ENCODE data around the gene MCM7.

Gene MCM7

GRCh38 chr7:100122067-100122466, 20.9 kb upstream of the MCM7 start:
- DNase-seq, result no peak

GRCh38 chr7:100120733-100121036, 19.5 kb upstream of the MCM7 start:
- no peak for DNase-seq

GRCh38 chr7:100119970-100120732, 19.0 kb upstream of the MCM7 start:
- DNase-seq, result peak; percentile 67 to 74

GRCh38 chr7:100119072-100119969, 18.1 kb upstream of the MCM7 start, which contains the start of the genes CNPY4 and TAF6:
Gene CNPY4, plus strand, starts transcription at chr7:100119634. Its CDS starts 111 bp downstream, at chr7:100119745.
Gene TAF6, minus strand, starts transcription at chr7:100119358. Its CDS starts 5,149 bp downstream, at chr7:100114209.
- peak; percentile 91 to 92 for DNase-seq

- peak in 1 of 2 experiments; percentile 47 for DNase-seq
These were observed 17.3 kb upstream of the MCM7 start for GRCh38 chr7:100118388-100119071.

DNA sequence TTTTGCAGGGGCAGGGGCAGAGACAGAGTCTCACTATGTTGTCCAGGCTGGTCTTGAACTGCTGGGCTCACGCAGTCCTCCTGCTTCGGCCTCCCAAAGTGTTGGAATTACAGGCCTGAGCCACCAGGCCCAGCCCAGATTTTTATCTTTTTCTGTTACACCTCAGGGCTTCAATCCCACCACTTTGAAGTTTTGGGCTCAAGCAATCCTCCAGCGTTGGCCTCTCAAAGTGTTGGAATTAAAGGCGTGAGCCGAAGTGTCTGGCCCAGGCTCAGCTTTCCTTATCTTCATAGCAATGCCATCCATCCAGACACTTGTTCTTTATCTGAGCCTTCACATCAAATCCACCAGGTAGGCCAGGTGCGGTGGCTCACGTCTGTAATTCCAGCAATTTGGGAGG, 13.8 kb upstream of the MCM7 start:
- no peak for DNase-seq

- DNase-seq, result no peak
These were observed 10.7 kb upstream of the MCM7 start for GRCh38 chr7:100111914-100112313.

DNA sequence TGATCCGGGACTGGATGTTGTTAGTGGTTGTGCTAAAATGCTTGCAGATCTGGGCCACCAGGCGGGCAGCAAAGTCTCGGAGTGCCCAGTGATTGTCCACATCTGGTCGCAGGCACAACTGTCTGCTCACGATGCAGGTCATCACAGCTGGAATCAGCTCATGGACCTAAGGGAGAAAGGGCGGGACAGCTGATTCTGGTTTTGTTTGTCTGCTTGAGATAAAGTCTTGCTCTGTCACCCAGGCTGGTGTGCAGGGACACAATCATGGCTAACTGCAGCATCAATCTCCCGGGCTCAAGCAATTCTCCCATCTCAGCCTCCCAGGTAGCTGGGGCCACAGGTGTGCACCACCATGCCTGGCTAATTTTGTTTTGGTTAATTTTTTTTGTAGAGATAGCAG, 10.0 kb upstream of the MCM7 start:
- no peak for DNase-seq

GRCh38 chr7:100109521-100110163, 8.4 kb upstream of the MCM7 start:
- no peak for DNase-seq

GRCh38 chr7:100107890-100108289, 6.7 kb upstream of the MCM7 start:
- DNase-seq, result no peak

DNA sequence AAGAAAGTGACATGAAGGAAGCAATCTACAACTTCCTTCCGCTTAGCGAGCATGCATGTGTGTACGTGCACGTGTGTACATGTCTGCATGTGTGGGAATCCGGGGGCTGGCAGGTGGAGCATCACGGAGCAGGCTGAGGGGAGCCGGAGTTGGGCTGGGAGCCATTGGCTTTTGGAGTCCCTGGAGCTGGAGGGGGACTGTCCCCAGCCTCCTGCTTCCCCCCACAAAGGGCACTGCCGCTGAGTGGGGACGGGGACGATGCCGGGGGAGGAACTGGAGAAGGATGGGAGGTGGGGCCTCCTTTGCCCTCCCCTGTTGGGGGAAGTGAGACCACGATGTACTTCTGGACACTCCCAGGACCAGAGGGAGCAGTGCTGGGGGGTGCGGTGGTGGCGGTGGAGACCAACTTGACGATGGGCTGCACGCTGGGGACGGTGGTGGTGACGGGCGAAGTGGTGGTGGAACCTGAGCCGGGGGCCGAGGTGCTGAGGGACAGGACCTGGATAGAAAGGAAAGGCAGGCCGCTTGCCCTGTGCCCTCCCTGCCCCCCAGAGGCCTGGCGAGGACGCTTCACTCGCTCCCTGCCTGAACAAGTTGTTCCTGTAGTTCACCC, 6.0 kb upstream of the MCM7 start:
- no peak for DNase-seq

- DNase-seq, result no peak
These were observed 5.4 kb upstream of the MCM7 start for GRCh38 chr7:100106633-100107032.

GRCh38 chr7:100105534-100105933, 4.3 kb upstream of the MCM7 start:
- DNase-seq, result no peak

GRCh38 chr7:100102950-100103840, 2.0 kb upstream of the MCM7 start:
- no peak for DNase-seq

DNA sequence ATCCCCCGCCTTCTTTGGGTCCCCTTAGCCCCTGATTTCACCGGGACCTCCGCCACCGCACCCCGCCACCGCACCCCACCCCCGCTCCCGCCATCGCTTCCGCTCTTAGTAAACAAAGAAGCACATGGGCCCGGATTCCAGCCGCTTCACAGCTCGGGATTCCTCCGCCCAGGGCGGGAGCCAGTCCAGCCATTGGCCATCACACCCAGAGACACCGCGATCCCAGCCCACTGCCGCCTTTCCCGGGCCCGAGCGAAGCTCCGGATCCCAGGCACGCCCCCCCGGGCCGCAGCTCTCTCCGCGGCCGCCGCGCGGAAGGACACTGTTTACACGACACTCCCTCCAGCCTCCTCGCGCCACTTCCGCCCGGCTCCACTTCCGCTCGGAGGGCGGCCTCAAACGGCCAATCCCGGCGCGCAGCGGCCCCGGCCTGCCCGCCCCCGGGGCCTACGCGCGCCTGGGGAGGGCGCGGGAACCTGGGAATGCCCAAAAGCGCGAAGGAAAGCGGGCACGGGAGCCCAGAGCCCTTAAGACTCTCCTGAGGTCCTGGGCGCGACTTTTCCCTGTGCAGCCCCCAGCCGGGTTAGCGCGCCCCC, 679 bp downstream of the MCM7 start:
- DNase-seq, result peak; percentile 88 to 89

DNA sequence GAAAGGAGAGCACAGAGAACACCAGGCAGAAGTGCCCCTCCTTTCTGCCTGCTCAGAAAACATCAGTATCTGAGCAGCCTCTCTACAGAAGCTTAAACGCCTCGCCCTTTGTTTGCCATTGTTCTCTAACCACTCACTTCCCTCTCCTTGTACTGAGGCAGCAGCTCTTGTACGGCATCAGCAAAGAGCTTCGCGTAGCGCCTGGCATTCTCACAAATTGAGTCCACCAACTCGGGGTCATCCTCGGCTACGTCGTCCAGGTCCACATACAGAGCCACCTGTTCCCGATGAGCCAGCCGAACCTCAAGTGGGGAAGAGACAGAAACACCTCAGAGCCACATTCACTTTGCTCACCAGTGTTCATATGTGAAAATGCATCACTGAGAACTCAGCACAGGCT, 1.7 kb downstream of the MCM7 start:
- DNase-seq, result no peak

DNA sequence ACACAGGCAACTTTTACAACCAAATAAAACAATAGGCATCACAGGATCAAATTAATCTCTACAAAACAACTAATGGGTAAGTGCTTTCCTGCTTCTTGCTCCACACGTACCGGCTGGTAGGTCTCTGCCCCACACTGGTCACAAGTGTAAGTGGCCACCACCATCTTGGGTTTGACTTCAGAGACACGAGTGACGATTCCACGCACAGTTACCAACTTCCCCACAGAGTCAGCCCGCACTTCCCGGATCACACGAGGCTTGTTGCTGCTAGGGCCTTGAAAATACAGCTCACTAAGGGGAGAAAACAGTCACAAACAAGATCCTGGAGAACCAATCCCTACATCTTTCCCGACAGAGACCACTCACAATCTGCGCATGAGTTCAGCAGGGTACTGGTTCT, 2.3 kb downstream of the MCM7 start:
- no peak for DNase-seq

GRCh38 chr7:100095704-100096103, 5.5 kb downstream of the MCM7 start:
- DNase-seq, result no peak

DNA sequence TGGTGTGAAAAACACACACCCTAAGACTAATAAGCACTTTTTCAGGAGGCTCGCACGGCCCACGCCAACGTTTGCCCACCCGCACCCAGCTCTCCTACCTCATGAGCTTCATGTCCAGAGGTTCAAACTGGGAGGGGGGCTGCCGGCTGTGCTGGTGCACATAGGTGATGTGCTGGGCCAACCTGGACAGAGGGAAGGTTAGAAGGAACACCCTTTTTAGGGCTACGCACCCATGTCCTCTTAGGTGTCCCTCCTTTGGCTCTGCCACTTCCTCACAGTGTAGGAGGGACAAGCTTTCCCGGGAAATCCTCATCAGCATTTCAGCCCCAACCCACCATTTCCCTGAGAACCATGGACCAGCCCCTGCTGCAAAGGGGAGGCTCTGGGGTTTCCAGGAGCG, 5.9 kb downstream of the MCM7 start:
- DNase-seq, result no peak

DNA sequence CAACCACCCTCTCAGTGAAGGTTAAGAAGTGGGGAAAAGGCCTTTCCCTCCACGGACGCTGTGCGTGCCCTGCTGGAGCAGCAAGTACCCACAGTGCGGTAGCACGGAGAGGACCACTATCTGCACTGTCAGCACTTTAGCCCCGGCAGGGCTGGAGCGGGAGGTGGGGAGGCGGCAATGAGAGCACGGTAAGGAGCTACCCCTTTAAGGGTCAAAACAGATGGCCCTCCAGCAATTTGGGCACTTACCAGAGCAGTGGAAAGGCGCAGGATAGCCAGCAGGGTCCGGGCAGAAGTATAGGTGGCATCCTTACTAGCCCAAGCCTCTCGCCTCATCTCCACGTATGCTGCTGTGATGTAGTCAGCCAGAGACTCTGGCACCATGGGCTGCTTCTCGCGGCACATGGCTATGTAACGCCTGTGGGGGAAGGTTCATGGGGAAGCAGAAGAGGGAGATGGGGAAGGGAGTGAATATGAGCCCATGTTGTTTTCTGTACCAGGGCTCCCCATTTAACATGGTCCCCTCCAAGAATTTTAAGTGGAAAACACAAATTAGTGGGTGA, 7.2 kb downstream of the MCM7 start:
- DNase-seq, result no peak

DNA sequence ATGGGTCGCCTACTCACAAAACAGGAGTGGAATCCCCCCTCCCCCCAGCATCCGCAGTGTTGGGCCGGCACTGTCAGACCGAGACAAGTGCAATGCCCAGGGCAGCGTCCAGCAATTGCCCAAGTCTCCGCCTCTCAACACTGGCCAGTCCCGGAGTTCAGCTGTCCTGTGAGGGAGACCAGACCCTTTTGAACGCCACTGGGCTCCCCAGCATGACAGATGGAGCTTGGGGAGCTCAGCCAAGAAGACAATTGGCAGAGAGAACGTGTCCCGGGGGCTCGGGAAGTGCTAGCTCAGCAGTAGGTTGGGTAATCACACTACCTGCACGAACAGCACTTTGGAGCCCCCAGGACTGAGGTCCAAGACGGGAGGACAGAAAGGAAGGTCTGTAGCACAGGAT, 7.7 kb downstream of the MCM7 start:
- DNase-seq, result no peak
